Thoracic aorta (tissue), 2 donors: Measurements from ENCODE around the gene CCDC83. TPM values are rescaled to one million over a fixed set of nuclear protein-coding genes. Genes with fewer than 3 reads are reported as not detected.

Experiments used
- ATAC-seq: fragments of 150-250 bp; one replicate; pipeline ENCODE4 v1.8.0; 2017; ENCODE audit warnings: low read depth; ENCODE audit not compliant: insufficient number of reproducible peaks, low FRiP score
- DNase-seq: peaks from one replicate; pipeline ENCODE4 v3.0.0-alpha.2; 2020; ENCODE audit warnings: low spot score
- H3K27ac ChIP-seq, 2 donors: fragments of 200-600 bp; sonication (generic); 1 replicate in 1 of 2; 2 replicates in 1 of 2; pipeline ENCODE4 v1.5.1; 2016; ENCODE audit warnings: mild to moderate bottlenecking in 2 of 2, moderate library complexity in 2 of 2
- H3K27me3 ChIP-seq: fragments of 200-600 bp; sonication (generic); replicated peaks from 2 replicates; pipeline ENCODE4 v1.6.0; 2016; ENCODE audit warnings: mild to moderate bottlenecking; ENCODE audit not compliant: insufficient read depth
- H3K36me3 ChIP-seq: fragments of 200-600 bp; sonication (generic); one replicate; pipeline ENCODE4 v1.5.1; 2016
- H3K4me1 ChIP-seq, 2 donors: fragments of 200-600 bp; sonication (generic); 1 replicate in 1 of 2; 2 replicates in 1 of 2; pipeline versions ENCODE4 v1.5.1 to v1.6.0; 2016; ENCODE audit warnings: low read depth in 2 of 2, mild to moderate bottlenecking in 1 of 2; ENCODE audit not compliant: control insufficient read depth in 1 of 2
- H3K4me3 ChIP-seq: fragments of 200-600 bp; sonication (generic); 2 replicates; pipeline ENCODE4 v1.5.1; 2016; ENCODE audit warnings: mild to moderate bottlenecking
- H3K9me3 ChIP-seq: fragments of 200-600 bp; sonication (generic); 2 replicates; pipeline ENCODE4 v1.5.1; 2016
- CTCF ChIP-seq: fragments of 200-600 bp; sonication (generic); IDR thresholded peaks from one replicate; pipeline ENCODE4 v1.5.1; 2019; ENCODE audit warnings: antibody characterized with exemption
- total RNA-seq, 2 donors: library from RNA; depleted of rRNA; stranded (reverse); fragments of >200 nt; gene quantifications; one replicate each; pipeline versions ENCODE4 v1.1.0 to v1.2.3, GENCODE V29; 2016

The CCDC83 gene
- total RNA-seq, 2 donors from 2014 or later: not detected

GRCh38 chr11:85825616-85826015 is 29.6 kb upstream of the CCDC83 start:
- no peak for TF ChIP-seq CTCF
- no peak for DNase-seq
- Histone ChIP-seq H3K9me3 (no peaks in the 10 kb centered on the region), H3K36me3 (no peaks in the 10 kb centered on the region), H3K4me3 (no peak overlapping the region), H3K4me1 (peaks cover 7 to 30% of the 10 kb centered on the region in 2 donors), H3K27me3 (no peaks in the 10 kb centered on the region), H3K27ac (no peak overlapping the region)
- ATAC-seq: no peak

- DNase-seq (no peak), ATAC-seq (no peak)
- no peaks in the 10 kb centered on the region for H3K36me3 ChIP-seq
- no peaks in the 10 kb centered on the region for H3K27me3 ChIP-seq
- no peak for TF ChIP-seq CTCF
- H3K9me3 ChIP-seq: no peaks in the 10 kb centered on the region
- H3K4me3 ChIP-seq: no peak overlapping the region
- peaks cover 7 to 30% of the 10 kb centered on the region in 2 donors for H3K4me1 ChIP-seq
- no peak overlapping the region for H3K27ac ChIP-seq
These were observed 28.9 kb upstream of the CCDC83 start for GRCh38 chr11:85826116-85826855.

- Histone ChIP-seq H3K36me3 (no peaks in the 10 kb centered on the region), H3K9me3 (no peaks in the 10 kb centered on the region), H3K27ac (peak overlapping the region; percentile 60 to 66), H3K4me3 (no peak overlapping the region), H3K27me3 (no peaks in the 10 kb centered on the region), H3K4me1 (peaks cover 7 to 30% of the 10 kb centered on the region in 2 donors)
- TF ChIP-seq CTCF: no peak
- no peak for DNase-seq
- ATAC-seq: peak; percentile 35
These were observed 27.2 kb upstream of the CCDC83 start for GRCh38 chr11:85827748-85828639.

GRCh38 chr11:85828640-85828978 is 26.6 kb upstream of the CCDC83 start:
- no peak overlapping the region for H3K27ac ChIP-seq
- H3K4me3 ChIP-seq: no peak overlapping the region
- H3K27me3 ChIP-seq: no peaks in the 10 kb centered on the region
- ATAC-seq (no peak), DNase-seq (no peak)
- no peaks in the 10 kb centered on the region for H3K9me3 ChIP-seq
- peaks cover 7 to 30% of the 10 kb centered on the region in 2 donors for H3K4me1 ChIP-seq
- no peaks in the 10 kb centered on the region for H3K36me3 ChIP-seq
- TF ChIP-seq CTCF: no peak

- Histone ChIP-seq H3K36me3 (no peaks in the 10 kb centered on the region), H3K4me1 (peaks cover 7 to 30% of the 10 kb centered on the region in 2 donors), H3K4me3 (no peak overlapping the region), H3K27ac (no peak overlapping the region), H3K27me3 (no peaks in the 10 kb centered on the region), H3K9me3 (no peaks in the 10 kb centered on the region)
- TF ChIP-seq CTCF: no peak
- DNase-seq: no peak
- ATAC-seq: no peak
These were observed 26.0 kb upstream of the CCDC83 start for GRCh38 chr11:85829172-85829571.
